Mesothelial cell of epicardium (in vitro differentiated cells): ENCODE data around the gene LIN37. TPM values are rescaled to one million over a fixed set of nuclear protein-coding genes. Genes with fewer than 3 reads are reported as not detected.
"Not testable (repeated sequence)": the region's sequence is repeated elsewhere in the genome, so short reads cannot be mapped to it uniquely, and the experiment has no call there.

Experiments
- DNase-seq, 2 experiments: peaks; one replicate each; pipeline ENCODE4 v3.0.0; 2021; ENCODE audit warnings: low spot score in 2 of 2; ENCODE audit not compliant: unreplicated experiment in 2 of 2
- H3K27ac Mint-ChIP-seq: 2 replicates; pipeline ENCODE4 v1.8.0; 2021; ENCODE audit warnings: mixed read lengths
- H3K27me3 Mint-ChIP-seq: 2 replicates; pipeline ENCODE4 v1.8.0; 2021; ENCODE audit warnings: low read depth, mixed read lengths
- H3K36me3 Mint-ChIP-seq: 2 replicates; pipeline ENCODE4 v1.8.0; 2021; ENCODE audit warnings: mixed read lengths
- H3K4me1 Mint-ChIP-seq: 2 replicates; pipeline ENCODE4 v1.8.0; 2021; ENCODE audit warnings: mixed read lengths
- H3K4me3 Mint-ChIP-seq: 2 replicates; pipeline ENCODE4 v1.8.0; 2021; ENCODE audit warnings: mild to moderate bottlenecking, moderate library complexity, mixed read lengths
- H3K9me3 Mint-ChIP-seq: 2 replicates; pipeline ENCODE4 v1.8.0; 2021; ENCODE audit warnings: mixed read lengths
- CTCF ChIP-seq: fragments of 200-600 bp; sonication (generic); IDR thresholded peaks from one replicate; pipeline ENCODE4 v1.5.0; 2021; ENCODE audit warnings: antibody characterized with exemption; ENCODE audit not compliant: unreplicated experiment
- total RNA-seq: library from RNA; stranded (reverse); gene quantifications from 3 replicates; pipeline ENCODE4 v1.2.1, GENCODE V29; 2021

The LIN37 gene
- total RNA-seq, 1 donor from 2014 or later, result 12.0 TPM

GRCh38 chr19:35792888-35793287 is 44.5 kb downstream of the LIN37 start:
- Mint-ChIP-seq H3K4me3 (no peak overlapping the region), H3K27me3 (peaks cover 40% of the 10 kb centered on the region), H3K9me3 (no peaks in the 10 kb centered on the region), H3K36me3 (no peaks in the 10 kb centered on the region), H3K4me1 (no peaks in the 10 kb centered on the region), H3K27ac (no peak overlapping the region)
- no peak for DNase-seq
- no peak for TF ChIP-seq CTCF

GRCh38 chr19:35793381-35794165 is 45.2 kb downstream of the LIN37 start:
- DNase-seq, result no peak
- Mint-ChIP-seq H3K4me1 (no peaks in the 10 kb centered on the region), H3K27me3 (peaks cover 45% of the 10 kb centered on the region), H3K9me3 (no peaks in the 10 kb centered on the region), H3K27ac (no peak overlapping the region), H3K4me3 (no peak overlapping the region), H3K36me3 (no peaks in the 10 kb centered on the region)
- TF ChIP-seq CTCF, result no peak

GRCh38 chr19:35795564-35795963 is 47.2 kb downstream of the LIN37 start:
- not testable (repeated sequence) for H3K36me3 Mint-ChIP-seq, H3K9me3 Mint-ChIP-seq, H3K4me3 Mint-ChIP-seq, H3K27ac Mint-ChIP-seq, DNase-seq, H3K4me1 Mint-ChIP-seq
- H3K27me3 Mint-ChIP-seq, result peaks cover 62% of the 10 kb centered on the region

GRCh38 chr19:35796645-35797542 is 48.5 kb downstream of the LIN37 start:
- no peak for DNase-seq
- H3K4me1 Mint-ChIP-seq, result no peaks in the 10 kb centered on the region
- TF ChIP-seq CTCF, result no peak
- H3K4me3 Mint-ChIP-seq, result no peak overlapping the region
- H3K36me3 Mint-ChIP-seq, result no peaks in the 10 kb centered on the region
- H3K9me3 Mint-ChIP-seq, result no peaks in the 10 kb centered on the region
- peaks cover 67% of the 10 kb centered on the region for H3K27me3 Mint-ChIP-seq
- H3K27ac Mint-ChIP-seq, result no peak overlapping the region

GRCh38 chr19:35797663-35798062 is 49.3 kb downstream of the LIN37 start:
- Mint-ChIP-seq H3K27me3 (peaks cover 71% of the 10 kb centered on the region), H3K4me1 (no peaks in the 10 kb centered on the region), H3K9me3 (no peaks in the 10 kb centered on the region), H3K27ac (no peak overlapping the region), H3K4me3 (no peak overlapping the region), H3K36me3 (no peaks in the 10 kb centered on the region)
- no peak for DNase-seq
- TF ChIP-seq CTCF, result no peak

- Mint-ChIP-seq H3K9me3 (no peaks in the 10 kb centered on the region), H3K4me3 (no peak overlapping the region), H3K27me3 (peaks cover 61% of the 10 kb centered on the region), H3K36me3 (no peaks in the 10 kb centered on the region), H3K4me1 (no peaks in the 10 kb centered on the region), H3K27ac (no peak overlapping the region)
- no peak for TF ChIP-seq CTCF
- DNase-seq, result no peak
These were observed 53.5 kb downstream of the LIN37 start for GRCh38 chr19:35801828-35802227.
